Hypothalamus (tissue), 51 donors: ENCODE data around the gene ABCB10.
"Not testable (repeated sequence)": the region's sequence is repeated elsewhere in the genome, so short reads cannot be mapped to it uniquely, and the experiment has no call there.

Experiments used
- DNase-seq, 51 donors: peaks; one replicate each; lab custom pipeline; 2025; lab: John Stamatoyannopoulos, UW

Gene ABCB10

DNA sequence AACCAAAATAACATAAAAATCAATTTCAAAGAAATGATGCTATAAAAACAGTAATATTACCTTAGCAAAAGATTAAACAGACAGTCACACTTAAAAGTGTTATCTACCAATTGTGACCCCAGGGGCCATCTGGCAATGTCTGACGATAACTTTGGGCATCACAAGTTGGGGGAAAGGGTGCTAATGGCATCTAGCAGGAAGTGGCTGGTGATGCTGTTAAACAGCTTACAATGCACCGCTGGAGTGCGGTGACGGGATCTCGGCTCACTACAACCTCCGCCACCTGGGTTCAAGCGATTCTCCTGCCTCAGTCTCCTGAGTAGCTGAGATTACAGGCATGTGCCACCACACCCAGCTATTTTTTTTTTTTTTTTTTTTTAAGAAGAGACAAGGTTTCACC, 78.0 kb downstream of the ABCB10 start:
- DNase-seq: no peak

DNA sequence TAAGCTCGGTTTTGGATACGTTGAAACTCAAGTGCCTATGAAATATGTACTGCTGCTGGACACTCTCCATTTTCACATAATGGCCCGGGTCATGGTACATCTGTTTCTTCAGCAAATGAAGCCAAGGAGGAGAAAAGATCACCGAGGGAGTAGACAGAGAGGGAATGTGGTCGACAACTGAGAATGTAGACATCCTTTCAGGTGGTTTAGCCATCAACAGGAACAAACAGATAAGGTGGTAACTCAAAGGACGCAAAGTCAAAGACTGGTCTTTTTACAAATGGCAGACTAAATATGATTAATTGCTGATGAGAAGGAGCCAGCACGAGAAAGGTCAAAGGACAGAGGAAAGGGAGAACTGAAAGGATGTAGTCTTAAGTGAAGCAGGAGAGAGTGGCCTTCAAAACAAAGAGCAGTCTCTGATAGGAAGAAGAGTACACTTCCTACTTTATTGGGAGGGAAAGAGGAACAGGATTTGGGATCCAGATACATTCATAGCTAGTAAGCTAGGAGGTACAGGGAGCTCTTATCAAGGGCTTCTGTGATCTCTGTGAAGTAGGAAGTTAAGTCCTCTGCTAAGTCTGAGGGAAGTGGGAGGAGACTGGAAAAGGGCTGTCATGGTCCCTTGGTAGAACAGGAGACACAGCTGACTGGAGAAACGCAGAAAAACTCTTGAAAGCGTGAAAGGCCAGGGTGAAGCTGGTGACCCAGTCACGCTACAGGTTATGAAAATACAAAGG, 78.7 kb downstream of the ABCB10 start:
- DNase-seq: no peak

DNA sequence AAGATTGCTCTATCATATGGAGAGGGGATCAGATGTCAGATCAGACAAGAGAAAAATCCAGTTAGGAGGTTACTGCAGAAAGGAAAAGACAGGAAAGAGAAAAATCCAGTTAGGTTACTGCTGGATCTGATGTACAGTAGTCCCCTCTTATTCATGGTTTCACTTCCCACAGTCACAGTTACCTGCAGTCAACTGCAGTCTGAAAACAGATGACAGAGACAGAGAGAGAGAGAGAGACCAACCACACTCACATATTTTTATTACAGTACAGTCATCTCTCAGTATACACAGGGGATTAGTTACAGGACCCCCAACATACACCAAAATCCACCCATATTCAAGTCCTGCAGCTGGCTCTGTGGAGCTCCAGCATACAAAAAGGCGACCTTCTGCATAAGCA, 79.7 kb downstream of the ABCB10 start:
- peak in 1 of 51 donors; percentile 10 for DNase-seq

DNA sequence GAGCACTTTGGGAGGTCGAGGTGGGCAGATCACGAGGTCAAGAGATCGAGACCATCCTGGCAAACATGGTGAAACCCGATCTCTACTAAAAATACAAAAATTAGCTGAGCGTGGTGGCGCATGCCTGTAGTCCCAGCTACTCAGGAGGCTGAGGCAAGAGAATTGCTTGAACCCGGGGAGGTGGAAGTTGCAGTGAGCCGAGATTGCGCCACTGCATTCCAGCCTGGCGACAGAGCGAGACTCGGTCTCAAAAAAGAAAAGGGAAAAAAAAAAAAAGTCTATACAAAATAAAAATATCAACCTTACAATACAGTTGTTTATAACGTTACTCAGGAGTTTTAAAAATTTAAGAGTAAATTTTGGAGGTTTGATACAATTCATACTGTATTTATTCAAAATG, 82.6 kb downstream of the ABCB10 start:
- DNase-seq: not testable (repeated sequence)

DNA sequence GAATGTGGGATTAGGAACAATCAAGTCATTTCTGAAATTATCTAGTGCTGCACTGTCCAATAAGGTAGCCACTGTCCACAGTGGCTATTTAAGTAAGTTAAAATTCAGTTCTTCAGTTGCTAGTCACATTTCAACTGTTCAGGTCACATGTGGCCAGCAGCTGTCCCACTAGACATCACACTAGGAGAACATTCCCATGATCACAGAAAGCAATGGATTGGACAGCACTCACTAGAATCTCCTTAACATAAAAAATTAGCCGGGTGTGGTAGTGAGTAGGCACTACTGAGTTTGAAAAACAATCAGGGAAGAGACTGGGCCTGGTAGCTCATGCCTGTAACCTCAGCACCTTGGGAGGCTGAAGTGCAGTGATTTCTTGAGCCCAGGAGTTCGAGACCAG, 84.0 kb downstream of the ABCB10 start:
- DNase-seq: no peak

DNA sequence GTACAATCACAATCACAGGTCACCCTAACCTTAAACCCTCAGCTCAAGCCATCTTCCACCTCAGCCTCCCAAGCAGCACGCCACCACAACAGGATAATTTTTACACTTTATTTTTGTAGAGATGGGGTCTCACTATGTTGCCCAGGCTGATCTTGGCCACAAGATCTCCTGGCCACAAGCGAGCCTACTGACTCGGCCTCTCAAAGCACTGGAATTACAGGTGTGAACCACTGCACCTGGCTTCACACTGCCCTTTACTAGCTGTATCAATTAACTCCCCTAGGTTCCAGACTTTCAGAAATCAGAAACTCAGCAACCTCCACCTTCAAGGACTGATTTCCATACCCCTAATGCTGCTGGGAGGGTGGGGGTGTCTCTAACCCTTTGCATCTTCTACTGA, 87.3 kb downstream of the ABCB10 start:
- no peak for DNase-seq

DNA sequence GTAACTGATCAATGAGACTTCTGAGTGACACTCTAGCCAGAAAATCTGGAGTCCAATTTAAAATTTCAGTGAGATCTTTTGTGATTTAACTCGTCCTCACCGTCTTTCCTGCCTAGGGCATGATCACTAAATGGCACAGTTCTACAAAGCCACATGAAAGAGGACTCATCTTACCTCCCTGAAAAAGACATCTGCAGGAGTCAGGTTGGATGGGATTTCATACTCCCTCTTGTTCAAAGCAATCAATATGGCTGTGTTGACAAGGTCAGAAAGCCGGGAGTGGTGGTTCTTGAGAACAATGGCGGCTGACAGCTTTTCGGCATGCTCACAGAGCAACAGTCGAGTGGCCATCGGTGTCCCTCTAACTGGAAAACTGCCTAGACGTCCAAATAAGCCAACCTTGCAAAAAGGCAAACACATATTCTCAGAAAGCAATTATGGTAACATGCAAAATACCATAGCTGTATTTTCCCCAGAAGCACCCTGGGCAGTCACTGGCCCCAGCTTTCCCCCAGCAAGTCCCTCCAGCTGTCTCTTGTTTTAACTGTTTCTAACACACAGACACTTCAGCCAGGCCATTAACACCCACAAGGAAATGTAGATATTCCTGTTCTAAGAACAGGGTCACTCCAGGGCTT, 88.0 kb downstream of the ABCB10 start:
- DNase-seq: no peak

DNA sequence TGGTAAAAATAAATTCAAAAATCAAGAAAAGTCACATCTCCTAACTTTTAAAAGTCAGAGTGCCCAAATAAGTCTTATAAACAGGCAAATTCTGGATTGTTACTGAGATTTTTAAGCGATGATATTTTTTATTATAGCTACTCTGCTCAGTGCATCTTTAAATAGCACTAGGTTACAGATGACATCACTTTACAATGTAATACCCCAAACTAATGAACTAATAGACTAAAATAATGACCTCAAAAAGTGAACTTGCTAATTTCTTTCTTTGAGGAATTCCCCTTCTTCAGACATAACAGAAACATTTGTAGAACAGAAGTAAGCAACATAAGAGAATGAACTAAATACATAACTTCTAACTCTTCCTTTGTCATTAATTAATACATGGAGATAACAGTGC, 91.6 kb downstream of the ABCB10 start:
- DNase-seq: no peak
